ENCODE measurements around the gene DEXI. TPM values are rescaled to one million over a fixed set of nuclear protein-coding genes. Genes with fewer than 3 reads are reported as not detected.

DEXI gene
- total and polyA plus RNA-seq, 2 of the 13 experiments (the other 11 are each of a cell fraction or from before 2014, with no cell fraction given): 51.5 to 70.4 TPM

DNA sequence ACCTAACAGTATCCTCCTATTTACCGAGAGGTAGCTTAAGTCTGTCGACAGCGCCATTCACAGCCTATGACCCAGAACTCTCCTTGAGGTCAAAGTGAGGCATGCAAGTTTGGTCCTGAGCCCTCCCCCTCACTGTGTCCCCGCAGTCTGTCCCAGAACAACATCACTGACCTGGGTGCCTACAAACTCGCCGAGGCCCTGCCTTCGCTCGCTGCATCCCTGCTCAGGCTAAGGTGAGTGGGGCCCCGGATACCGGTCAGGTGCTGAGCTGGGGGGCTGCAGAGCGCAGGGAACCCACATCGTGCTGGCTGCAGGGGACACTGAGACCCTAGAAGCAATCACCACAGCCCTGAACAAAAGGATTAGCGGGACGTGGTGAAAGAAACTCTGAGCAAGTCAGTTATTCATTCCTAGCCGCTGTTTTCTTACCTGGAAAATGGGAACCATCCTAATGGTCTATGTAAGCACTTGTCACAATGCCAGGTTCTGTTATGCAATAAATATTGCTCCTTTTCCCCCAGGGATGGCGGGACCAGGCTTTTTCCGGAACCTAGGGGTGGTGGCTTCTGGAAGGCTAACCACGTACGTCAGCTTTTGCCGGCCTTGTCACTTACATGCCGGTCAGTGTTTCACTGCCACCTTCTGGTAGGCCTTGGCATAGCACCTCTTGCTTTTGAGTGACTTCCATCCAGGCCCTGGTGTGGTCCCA lies 23.8 kb downstream of the DEXI start (continued):
- no peak for TF ChIP-seq ZBTB10 (CRISPR knock-in tag; IDR thresholded peaks at IDR 0.05; ENCODE audit: borderline replicate concordance)
- no peak for TF ChIP-seq SETDB1 (CRISPR knock-in tag; IDR thresholded peaks at IDR 0.05; ENCODE audit: borderline replicate concordance)
- TF ChIP-seq NR2F6 (IDR thresholded peaks at IDR 0.05): no peak
- peak; percentile 63; the same call in 1 of the 2 replicates for TF ChIP-seq NR2F6 (CRISPR knock-in tag; IDR thresholded peaks at IDR 0.05)
- TF ChIP-seq SSRP1 (CRISPR knock-in tag; IDR thresholded peaks at IDR 0.05): 0 out of 2 replicates have a peak, but pooled peaks have one; percentile 36
- TF ChIP-seq, protein P1, sequence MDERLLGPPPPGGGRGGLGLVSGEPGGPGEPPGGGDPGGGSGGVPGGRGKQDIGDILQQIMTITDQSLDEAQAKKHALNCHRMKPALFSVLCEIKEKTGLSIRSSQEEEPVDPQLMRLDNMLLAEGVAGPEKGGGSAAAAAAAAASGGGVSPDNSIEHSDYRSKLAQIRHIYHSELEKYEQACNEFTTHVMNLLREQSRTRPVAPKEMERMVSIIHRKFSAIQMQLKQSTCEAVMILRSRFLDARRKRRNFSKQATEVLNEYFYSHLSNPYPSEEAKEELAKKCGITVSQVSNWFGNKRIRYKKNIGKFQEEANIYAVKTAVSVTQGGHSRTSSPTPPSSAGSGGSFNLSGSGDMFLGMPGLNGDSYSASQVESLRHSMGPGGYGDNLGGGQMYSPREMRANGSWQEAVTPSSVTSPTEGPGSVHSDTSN (CRISPR knock-in tag; IDR thresholded peaks at IDR 0.05): peak; percentile 61; the same call in 1 of the 2 replicates
- TF ChIP-seq MIER2 (CRISPR knock-in tag; IDR thresholded peaks at IDR 0.05): peak; percentile 70; the same call in 1 of the 2 replicates
- no peak for TF ChIP-seq ZBTB3 (CRISPR knock-in tag; IDR thresholded peaks at IDR 0.05; ENCODE audit: borderline replicate concordance, low read depth)
- TF ChIP-seq EED (CRISPR knock-in tag; IDR thresholded peaks at IDR 0.05): peak; percentile 23; the same call in 1 of the 2 replicates
- peak; percentile 16; the same call in 1 of the 2 replicates for TF ChIP-seq PHF8 (CRISPR knock-in tag; IDR thresholded peaks at IDR 0.05)
- no peak for TF ChIP-seq IKZF1 (IDR thresholded peaks at IDR 0.05)
- TF ChIP-seq MED1 (CRISPR knock-in tag; IDR thresholded peaks at IDR 0.05): peak; percentile 60
- no peak for TF ChIP-seq CSRNP1 (CRISPR knock-in tag; IDR thresholded peaks at IDR 0.05)
- no peak for TF ChIP-seq ZBTB1 (CRISPR knock-in tag; IDR thresholded peaks at IDR 0.05; ENCODE audit: borderline replicate concordance)
- TF ChIP-seq ZNF33B (CRISPR knock-in tag; IDR thresholded peaks at IDR 0.05): peak; percentile 48; the same call in 1 of the 2 replicates
- no peak for TF ChIP-seq JUN (CRISPR knock-in tag; IDR thresholded peaks at IDR 0.05)
- no peak for TF ChIP-seq ZBTB34 (CRISPR knock-in tag; IDR thresholded peaks at IDR 0.05)
- TF ChIP-seq ZNF44 (CRISPR knock-in tag; IDR thresholded peaks at IDR 0.05): no peak
- TF ChIP-seq, protein P2, sequence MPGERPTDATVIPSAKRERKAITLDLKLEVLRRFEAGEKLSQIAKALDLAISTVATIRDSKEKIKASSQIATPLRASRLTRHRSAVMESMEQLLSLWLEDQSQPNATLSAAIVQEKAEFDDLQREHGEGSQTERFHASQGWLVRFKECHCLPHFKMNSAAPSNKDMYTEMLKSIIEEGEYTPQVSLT (CRISPR knock-in tag; IDR thresholded peaks at IDR 0.05; ENCODE audit: borderline replicate concordance, low read depth): no peak
- TF ChIP-seq, protein P3, sequence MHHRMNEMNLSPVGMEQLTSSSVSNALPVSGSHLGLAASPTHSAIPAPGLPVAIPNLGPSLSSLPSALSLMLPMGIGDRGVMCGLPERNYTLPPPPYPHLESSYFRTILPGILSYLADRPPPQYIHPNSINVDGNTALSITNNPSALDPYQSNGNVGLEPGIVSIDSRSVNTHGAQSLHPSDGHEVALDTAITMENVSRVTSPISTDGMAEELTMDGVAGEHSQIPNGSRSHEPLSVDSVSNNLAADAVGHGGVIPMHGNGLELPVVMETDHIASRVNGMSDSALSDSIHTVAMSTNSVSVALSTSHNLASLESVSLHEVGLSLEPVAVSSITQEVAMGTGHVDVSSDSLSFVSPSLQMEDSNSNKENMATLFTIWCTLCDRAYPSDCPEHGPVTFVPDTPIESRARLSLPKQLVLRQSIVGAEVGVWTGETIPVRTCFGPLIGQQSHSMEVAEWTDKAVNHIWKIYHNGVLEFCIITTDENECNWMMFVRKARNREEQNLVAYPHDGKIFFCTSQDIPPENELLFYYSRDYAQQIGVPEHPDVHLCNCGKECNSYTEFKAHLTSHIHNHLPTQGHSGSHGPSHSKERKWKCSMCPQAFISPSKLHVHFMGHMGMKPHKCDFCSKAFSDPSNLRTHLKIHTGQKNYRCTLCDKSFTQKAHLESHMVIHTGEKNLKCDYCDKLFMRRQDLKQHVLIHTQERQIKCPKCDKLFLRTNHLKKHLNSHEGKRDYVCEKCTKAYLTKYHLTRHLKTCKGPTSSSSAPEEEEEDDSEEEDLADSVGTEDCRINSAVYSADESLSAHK (CRISPR knock-in tag; IDR thresholded peaks at IDR 0.05; ENCODE audit: borderline replicate concordance): no peak
- TF ChIP-seq ZNF563 (CRISPR knock-in tag; IDR thresholded peaks at IDR 0.05): no peak
